CD14-positive monocyte (primary cell): ENCODE data around the gene PNMA8A. TPM values are rescaled to one million over a fixed set of nuclear protein-coding genes. Genes with fewer than 3 reads are reported as not detected.

Experiments used
- DNase-seq, 3 donors: peaks; one replicate each; pipeline ENCODE4 v3.0.0-alpha.2; 2011 to 2022
- H2AFZ ChIP-seq: 2 replicates; pipeline ENCODE4 v1.6.0; 2012; ENCODE audit warnings: mild to moderate bottlenecking, low read depth, low read length, inconsistent platforms; ENCODE audit not compliant: insufficient read depth, poor library complexity, severe bottlenecking
- H3K27ac ChIP-seq, 2 donors: 1 replicate in 1 of 2; 2 replicates in 1 of 2; pipeline ENCODE4 v1.5.1; 2012 to 2013; ENCODE audit warnings: low read length in 2 of 2, control low read depth in 1 of 2, inconsistent platforms in 1 of 2, low read depth in 1 of 2, mild to moderate bottlenecking in 1 of 2
- H3K27me3 ChIP-seq, 2 donors: one replicate each; pipeline versions ENCODE4 v1.6.0 to v1.6.1; 2011 to 2013; ENCODE audit warnings: low read length in 2 of 2; ENCODE audit not compliant: control insufficient read depth in 2 of 2, insufficient read depth in 2 of 2
- H3K36me3 ChIP-seq, 2 donors: replicated peaks in 1 of 2; 1 replicate in 1 of 2; 2 replicates in 1 of 2; pipeline versions ENCODE4 v1.5.1 to v1.6.1; 2012 to 2013; ENCODE audit warnings: low read length in 2 of 2, control low read depth in 1 of 2, inconsistent platforms in 1 of 2, mild to moderate bottlenecking in 1 of 2; ENCODE audit not compliant: insufficient read depth in 2 of 2, control insufficient read depth in 1 of 2
- H3K4me1 ChIP-seq, 2 donors: 1 replicate in 1 of 2; 2 replicates in 1 of 2; pipeline versions ENCODE4 v1.5.1 to v1.6.1; 2012 to 2013; ENCODE audit warnings: low read length in 2 of 2, control low read depth in 1 of 2, inconsistent platforms in 1 of 2, mild to moderate bottlenecking in 1 of 2, moderate library complexity in 1 of 2; ENCODE audit not compliant: insufficient read depth in 2 of 2, control insufficient read depth in 1 of 2
- H3K4me2 ChIP-seq: replicated peaks from 2 replicates; pipeline ENCODE3; 2012; ENCODE audit warnings: low read length, moderate library complexity, mild to moderate bottlenecking; ENCODE audit not compliant: poor library complexity, severe bottlenecking; ENCODE audit errors: extremely low read depth
- H3K4me3 ChIP-seq, 3 experiments: fragments of 200-600 bp in 1 of 3; sonication (generic) in 1 of 3; replicated peaks in 1 of 3; 1 replicate in 2 of 3; 2 replicates in 1 of 3; pipeline ENCODE4 v1.5.1; 2011 to 2013; ENCODE audit warnings: low read length in 3 of 3, mild to moderate bottlenecking in 3 of 3, control low read depth in 2 of 3, low read depth in 2 of 3, inconsistent platforms in 1 of 3, moderate library complexity in 1 of 3
- H3K79me2 ChIP-seq: 2 replicates; pipeline ENCODE4 v1.6.0; 2012; ENCODE audit warnings: mild to moderate bottlenecking, control low read depth, inconsistent platforms, low read length, moderate library complexity; ENCODE audit not compliant: insufficient read depth
- H3K9ac ChIP-seq: 2 replicates; pipeline ENCODE4 v1.6.0; 2017; ENCODE audit warnings: low read length, mild to moderate bottlenecking; ENCODE audit not compliant: insufficient read depth, poor library complexity, severe bottlenecking
- H3K9me3 ChIP-seq, 2 donors: replicated peaks in 1 of 2; 1 replicate in 1 of 2; 2 replicates in 1 of 2; pipeline versions ENCODE4 v1.5.1 to v1.6.1; 2012 to 2013; ENCODE audit warnings: low read length in 2 of 2, control low read depth in 1 of 2; ENCODE audit not compliant: control insufficient read depth in 1 of 2, insufficient read depth in 1 of 2
- H4K20me1 ChIP-seq: 2 replicates; pipeline ENCODE4 v1.6.0; 2012; ENCODE audit warnings: mild to moderate bottlenecking, low read length, control low read depth, moderate library complexity; ENCODE audit not compliant: insufficient read depth
- H3K27ac Mint-ChIP-seq, 7 donors: one replicate each; pipeline ENCODE4 v1.8.0; 2020; ENCODE audit warnings: mild to moderate bottlenecking in 7 of 7, mixed read lengths in 7 of 7, moderate library complexity in 6 of 7, inconsistent platforms in 2 of 7
- H3K27me3 Mint-ChIP-seq, 3 donors: one replicate each; pipeline ENCODE4 v1.8.0; 2021 to 2022; ENCODE audit warnings: low read depth in 3 of 3, mild to moderate bottlenecking in 3 of 3, mixed read lengths in 3 of 3, moderate library complexity in 3 of 3, inconsistent platforms in 1 of 3
- H3K36me3 Mint-ChIP-seq, 2 donors: one replicate each; pipeline ENCODE4 v1.8.0; 2020; ENCODE audit warnings: mixed read lengths in 2 of 2, inconsistent platforms in 1 of 2, mild to moderate bottlenecking in 1 of 2
- H3K4me1 Mint-ChIP-seq: one replicate; pipeline ENCODE4 v1.8.0; 2020; ENCODE audit warnings: mild to moderate bottlenecking, mixed read lengths
- H3K4me3 Mint-ChIP-seq, 2 donors: one replicate each; pipeline ENCODE4 v1.8.0; 2020; ENCODE audit warnings: mild to moderate bottlenecking in 2 of 2, mixed read lengths in 2 of 2, moderate library complexity in 1 of 2
- H3K9me3 Mint-ChIP-seq, 7 donors: one replicate each; pipeline ENCODE4 v1.8.0; 2020 to 2022; ENCODE audit warnings: mixed read lengths in 7 of 7, mild to moderate bottlenecking in 6 of 7, moderate library complexity in 6 of 7, inconsistent platforms in 2 of 7
- WGBS: methylation state at CpG from one replicate; pipeline ENCODE4 v1.1.5; 2013; ENCODE audit warnings: missing lambda C conversion rate; ENCODE audit not compliant: insufficient coverage; 5-methylcytosine and 5-hydroxymethylcytosine counted together
- intact Hi-C, 2 donors: fragments of 100-400 bp; cut with micrococcal nuclease; formaldehyde crosslinking; loops; one replicate each; pipeline versions ENCODE4 v1.15.0 to v1.15.1; 2023
- polyA plus RNA-seq, 3 donors: library from polyadenylated mRNA; depleted of rRNA in 1 of 3; unstranded in 2 of 3; stranded (reverse) in 1 of 3; fragments of 300-500 nt in 2 of 3; fragments of >200 nt in 1 of 3; fragmentation: Illumina TruSeq in 2 of 3; gene quantifications; 1 replicate in 2 of 3; 2 replicates in 1 of 3; pipeline ENCODE4 v1.2.3, GENCODE V29; 2012 to 2021
- TF ChIP-seq, protein P1 (sequence below): fragments of 200-600 bp; IDR thresholded peaks from one replicate; pipeline ENCODE4 v1.8.0; 2022; ENCODE audit warnings: antibody characterized with exemption, mild to moderate bottlenecking

The PNMA8A gene
- polyA plus RNA-seq, 3 donors, result not detected

DNA sequence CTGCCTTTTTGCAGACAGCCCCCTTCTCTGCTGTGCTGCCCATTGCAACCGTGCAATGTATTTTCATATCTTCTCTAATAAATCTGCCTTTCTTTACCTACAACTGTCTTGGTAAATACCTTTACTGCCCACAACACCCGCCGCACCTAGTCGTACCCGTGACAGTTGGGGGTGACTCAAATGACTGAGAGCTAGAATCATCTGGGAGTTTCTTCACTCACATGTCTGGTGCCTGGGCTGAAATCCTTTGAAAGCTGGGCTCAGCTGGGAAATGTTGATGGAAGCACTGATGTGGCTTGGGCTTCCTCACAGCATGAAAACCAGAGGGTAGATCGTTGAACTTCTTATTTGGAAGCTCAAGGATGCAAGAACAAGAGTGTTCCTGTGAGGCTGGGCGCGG, 2.8 kb upstream of the PNMA8A start:
- Histone ChIP-seq H3K27ac (no peak overlapping the region), H3K4me2 (no peak overlapping the region), H3K4me1 (peaks cover 0 to 9% of the 10 kb centered on the region in 2 donors), H3K9me3 (no peaks in the 10 kb centered on the region), H2AFZ (no peak overlapping the region), H3K27me3 (peaks cover 17 to 36% of the 10 kb centered on the region in 2 donors), H4K20me1 (no peaks in the 10 kb centered on the region), H3K79me2 (no peaks in the 10 kb centered on the region), H3K9ac (no peak overlapping the region), H3K4me3 (no peak overlapping the region), H3K36me3 (no peaks in the 10 kb centered on the region)
- H3K36me3 Mint-ChIP-seq, result no peaks in the 10 kb centered on the region
- peak overlapping the region in 1 of 2 donors; percentile 37 for H3K4me3 Mint-ChIP-seq
- peaks cover 48 to 75% (median 50%) of the 10 kb centered on the region in 3 donors for H3K27me3 Mint-ChIP-seq
- H3K9me3 Mint-ChIP-seq, result peaks cover 0 to 7% (median 0%) of the 10 kb centered on the region in 7 donors
- WGBS, result 94% methylated on average over 4 of the region's 8 CpGs
- H3K4me1 Mint-ChIP-seq, result peaks cover 2% of the 10 kb centered on the region
- peak overlapping the region in 1 of 7 donors; percentile 4 for H3K27ac Mint-ChIP-seq
- DNase-seq, result no peak
- TF ChIP-seq, protein P1, sequence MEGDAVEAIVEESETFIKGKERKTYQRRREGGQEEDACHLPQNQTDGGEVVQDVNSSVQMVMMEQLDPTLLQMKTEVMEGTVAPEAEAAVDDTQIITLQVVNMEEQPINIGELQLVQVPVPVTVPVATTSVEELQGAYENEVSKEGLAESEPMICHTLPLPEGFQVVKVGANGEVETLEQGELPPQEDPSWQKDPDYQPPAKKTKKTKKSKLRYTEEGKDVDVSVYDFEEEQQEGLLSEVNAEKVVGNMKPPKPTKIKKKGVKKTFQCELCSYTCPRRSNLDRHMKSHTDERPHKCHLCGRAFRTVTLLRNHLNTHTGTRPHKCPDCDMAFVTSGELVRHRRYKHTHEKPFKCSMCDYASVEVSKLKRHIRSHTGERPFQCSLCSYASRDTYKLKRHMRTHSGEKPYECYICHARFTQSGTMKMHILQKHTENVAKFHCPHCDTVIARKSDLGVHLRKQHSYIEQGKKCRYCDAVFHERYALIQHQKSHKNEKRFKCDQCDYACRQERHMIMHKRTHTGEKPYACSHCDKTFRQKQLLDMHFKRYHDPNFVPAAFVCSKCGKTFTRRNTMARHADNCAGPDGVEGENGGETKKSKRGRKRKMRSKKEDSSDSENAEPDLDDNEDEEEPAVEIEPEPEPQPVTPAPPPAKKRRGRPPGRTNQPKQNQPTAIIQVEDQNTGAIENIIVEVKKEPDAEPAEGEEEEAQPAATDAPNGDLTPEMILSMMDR, result no peak
- intact Hi-C loops, result no loop called here

- no peak for DNase-seq
- Histone ChIP-seq H3K4me1 (peaks cover 0 to 9% of the 10 kb centered on the region in 2 donors), H3K4me3 (no peak overlapping the region), H3K9ac (no peak overlapping the region), H3K27ac (no peak overlapping the region), H3K9me3 (no peaks in the 10 kb centered on the region), H3K4me2 (no peak overlapping the region), H3K79me2 (no peaks in the 10 kb centered on the region), H4K20me1 (no peaks in the 10 kb centered on the region), H3K27me3 (peaks cover 13 to 36% of the 10 kb centered on the region in 2 donors), H2AFZ (no peak overlapping the region), H3K36me3 (no peaks in the 10 kb centered on the region)
- Mint-ChIP-seq H3K4me3 (peak overlapping the region in 1 of 2 donors; percentile 70), H3K9me3 (peaks cover 0 to 7% (median 0%) of the 10 kb centered on the region in 7 donors), H3K27me3 (peaks cover 46 to 64% (median 50%) of the 10 kb centered on the region in 3 donors), H3K36me3 (no peaks in the 10 kb centered on the region), H3K4me1 (peaks cover 2% of the 10 kb centered on the region), H3K27ac (no peak overlapping the region)
- TF ChIP-seq, protein P1, result no peak
- WGBS, result 60% methylated on average over 1 of the region's 4 CpGs
- intact Hi-C loops, result no loop called here
Observed at GRCh38 chr19:46472592-46472991, 1.2 kb upstream of the PNMA8A start.
